A549 treated with AZD9567 at 1 μM for 4 hours (cell line): ENCODE data around the gene RBM48. TPM values are rescaled to one million over a fixed set of nuclear protein-coding genes. Genes with fewer than 3 reads are reported as not detected.

ENCODE experiments used
- total RNA-seq: library from RNA; stranded (reverse); fragments of 200-300 nt; extraction: Qiagen RNA extraction; gene quantifications from 5 replicates; pipeline ENCODE4 v1.2.3, GENCODE V29; 2022; ENCODE audit not compliant: insufficient read depth

RBM48 gene
- 3.1 to 6.3 TPM (median 5.7 TPM) in 5 replicates for total RNA-seq

GRCh38 chr7:92528188-92528957 lies at the start of gene RBM48, which contains the start of gene PEX1:
Gene RBM48 (plus strand): TSS chr7:92528795. CDS start chr7:92528814, 19 bp downstream.
Gene PEX1 (minus strand): TSS chr7:92528520. CDS start chr7:92528435, 85 bp downstream.

Other genes starting within 250 kb of the RBM48 start
- gene GATAD1, start 81.3 kb upstream of the RBM48 start, total RNA-seq: 16.5 to 23.0 TPM (median 18.5 TPM) in 5 replicates
- 0.07 to 0.08 TPM in 2 of 5 replicates, not detected in the others for gene ERVW-1, start 50.8 kb upstream of the RBM48 start, total RNA-seq
- 4.5 to 9.6 TPM (median 7.0 TPM) in 5 replicates for gene PEX1, start 275 bp upstream of the RBM48 start, total RNA-seq
- gene FAM133B, start 61.6 kb downstream of the RBM48 start, total RNA-seq: 27.5 to 29.9 TPM (median 28.3 TPM) in 5 replicates